Left ventricle myocardium superior (tissue), 1 donor: ENCODE data around the gene DYTN. TPM values are rescaled to one million over a fixed set of nuclear protein-coding genes. Genes with fewer than 3 reads are reported as not detected.

ENCODE experiments used
- ATAC-seq: fragments of 200-7000 bp; cut with Tn5 transposase; one replicate; pipeline ENCODE4 v1.9.1; 2020; ENCODE audit warnings: mild to moderate bottlenecking, moderate library complexity
- DNase-seq: peaks from one replicate; pipeline ENCODE4 v3.0.0-alpha.2; 2020
- intact Hi-C: fragments of 100-400 bp; cut with micrococcal nuclease; formaldehyde crosslinking; loops from one replicate; pipeline ENCODE4 v1.11.0; 2022
- total RNA-seq: library from RNA; stranded (reverse); fragmentation: NEBNext Ultra II Directional; extraction: Animal tissue kit (Norgen Biotek cat#: 25700); gene quantifications from one replicate; pipeline ENCODE4 v1.2.1, GENCODE V29; 2021
- donor health status: DM: no; HTN: yes; CAD: no; lungs with severe emphysema.

DYTN gene
- total RNA-seq, 1 donor from 2014 or later: not detected

DNA sequence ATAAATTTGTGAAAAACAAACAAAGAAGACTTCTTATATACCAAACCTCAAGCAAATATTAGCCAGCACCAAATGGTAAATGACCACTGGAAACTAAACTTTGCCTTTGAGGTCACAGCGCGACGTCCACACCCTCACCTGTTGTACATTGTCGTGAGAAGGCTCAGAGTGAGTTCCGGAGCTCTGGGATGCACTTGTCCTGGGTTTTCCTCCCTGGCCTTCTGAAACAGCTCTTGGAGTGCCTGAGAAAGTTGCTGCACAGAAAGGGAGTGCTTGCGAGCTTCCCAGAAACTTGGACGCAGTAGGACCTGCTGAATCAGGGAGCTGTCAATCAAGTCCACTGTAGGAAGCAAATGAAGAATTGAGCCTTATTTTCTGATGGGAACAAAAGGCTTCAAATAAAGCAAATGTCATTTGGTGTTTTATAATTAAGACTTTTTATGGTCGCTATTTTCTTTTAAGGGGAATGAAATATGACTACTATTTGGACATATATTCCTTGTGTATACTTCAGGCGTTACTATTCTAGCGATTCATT is 11.0 kb downstream of the DYTN start:
- DNase-seq (no peak), ATAC-seq (no peak)
- intact Hi-C loops: no loop called here

DNA sequence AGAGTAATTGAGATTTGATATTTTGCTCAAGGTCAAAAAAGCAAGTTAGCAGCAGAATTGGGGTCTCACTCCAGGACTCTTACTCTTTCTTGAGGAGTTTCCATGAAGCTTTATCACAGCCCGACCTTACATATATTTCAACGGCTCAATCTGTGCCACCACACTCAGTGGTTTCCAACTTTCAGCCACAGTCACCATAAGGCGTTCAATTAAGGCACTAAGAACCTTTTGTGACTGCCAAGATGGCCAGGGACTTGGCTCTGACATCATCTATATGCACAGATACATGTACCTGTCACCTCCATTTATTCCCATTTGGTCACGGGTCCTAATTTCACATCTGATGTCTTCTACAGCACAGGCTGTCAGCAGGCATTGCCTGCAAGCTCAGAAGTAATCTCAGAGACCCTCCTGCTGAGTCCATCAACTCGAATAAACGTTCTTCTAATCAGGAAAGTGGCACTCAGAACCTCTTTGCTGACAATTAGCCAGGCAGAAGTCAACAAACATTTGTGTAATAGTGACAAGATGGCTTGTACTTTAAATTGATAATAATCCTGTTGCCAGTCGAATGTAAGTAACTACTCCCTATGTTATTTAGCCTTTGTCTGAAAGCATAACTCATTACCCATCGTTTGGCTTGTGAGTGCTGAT is 16.1 kb downstream of the DYTN start:
- ATAC-seq: no peak
- DNase-seq: no peak
- intact Hi-C loops: no loop called here

DNA sequence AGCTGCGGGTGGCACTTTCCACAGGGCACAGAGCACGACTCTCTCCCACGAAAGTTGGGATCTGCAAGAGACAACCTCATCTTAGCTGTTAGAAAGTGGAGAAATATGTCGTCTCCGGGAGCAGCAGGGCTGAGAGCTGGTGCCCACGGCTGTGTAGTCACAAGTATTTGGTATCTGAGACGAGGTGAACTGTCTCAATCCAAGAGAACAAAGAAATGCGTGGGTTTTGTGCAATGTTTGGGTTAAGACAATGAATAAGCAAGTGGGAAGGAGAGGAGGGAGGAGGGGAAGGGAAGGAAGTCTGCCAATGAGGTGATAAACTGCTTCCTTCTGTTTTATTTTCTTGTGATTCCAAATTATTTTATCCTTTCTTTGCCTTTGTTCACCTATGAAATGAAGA is 18.0 kb downstream of the DYTN start:
- DNase-seq: no peak
- intact Hi-C loops: no loop called here
- no peak for ATAC-seq

DNA sequence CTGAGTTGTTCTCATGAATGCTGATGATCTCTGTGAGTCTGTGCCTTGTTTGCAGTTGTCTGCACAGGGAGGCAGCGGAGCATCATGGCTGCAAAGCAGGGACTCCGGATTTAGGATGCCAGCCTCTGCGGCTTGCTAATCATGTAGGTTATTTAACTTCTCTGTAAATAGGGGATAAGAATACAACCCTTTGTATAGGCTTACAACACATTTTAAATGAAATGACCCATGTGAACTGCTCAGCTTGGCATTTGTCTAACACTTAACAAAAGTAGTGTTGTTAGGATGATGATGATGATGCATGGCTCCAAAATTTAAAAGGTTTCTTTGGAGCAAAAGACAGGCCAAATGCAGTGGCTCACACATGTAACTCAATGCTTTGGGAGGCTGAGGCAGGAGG is 19.4 kb downstream of the DYTN start:
- intact Hi-C loops: loop anchor here (10.0 kb wide), 1 partner anchor 776 kb away; no protein-coding TSS in a partner anchor
- no peak for DNase-seq

DNA sequence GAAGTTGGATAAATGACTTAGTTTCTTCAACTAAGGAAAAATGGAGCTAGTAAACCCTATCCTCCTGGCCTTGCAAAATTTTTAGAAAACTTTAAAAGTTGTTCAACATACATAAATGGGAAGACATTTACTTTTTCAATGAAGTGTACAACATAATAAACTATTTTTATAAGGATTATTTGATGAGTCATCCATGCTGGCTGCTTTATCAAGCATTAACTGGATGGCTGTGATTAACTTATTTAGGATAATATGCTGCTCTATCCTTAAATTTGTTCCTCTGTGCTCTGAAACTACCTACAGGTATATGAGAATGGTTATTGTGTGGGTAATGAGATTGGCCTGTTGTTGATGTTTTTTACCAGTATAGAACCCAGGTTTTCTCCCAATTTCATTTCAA is 21.3 kb downstream of the DYTN start:
- ATAC-seq (no peak), DNase-seq (no peak)
- intact Hi-C loops: loop anchor here (10.0 kb wide), 1 partner anchor 778 kb away; no protein-coding TSS in a partner anchor

More for the DNA sequence above, 19.4 kb downstream of the DYTN start:
- ATAC-seq: no peak

DNA sequence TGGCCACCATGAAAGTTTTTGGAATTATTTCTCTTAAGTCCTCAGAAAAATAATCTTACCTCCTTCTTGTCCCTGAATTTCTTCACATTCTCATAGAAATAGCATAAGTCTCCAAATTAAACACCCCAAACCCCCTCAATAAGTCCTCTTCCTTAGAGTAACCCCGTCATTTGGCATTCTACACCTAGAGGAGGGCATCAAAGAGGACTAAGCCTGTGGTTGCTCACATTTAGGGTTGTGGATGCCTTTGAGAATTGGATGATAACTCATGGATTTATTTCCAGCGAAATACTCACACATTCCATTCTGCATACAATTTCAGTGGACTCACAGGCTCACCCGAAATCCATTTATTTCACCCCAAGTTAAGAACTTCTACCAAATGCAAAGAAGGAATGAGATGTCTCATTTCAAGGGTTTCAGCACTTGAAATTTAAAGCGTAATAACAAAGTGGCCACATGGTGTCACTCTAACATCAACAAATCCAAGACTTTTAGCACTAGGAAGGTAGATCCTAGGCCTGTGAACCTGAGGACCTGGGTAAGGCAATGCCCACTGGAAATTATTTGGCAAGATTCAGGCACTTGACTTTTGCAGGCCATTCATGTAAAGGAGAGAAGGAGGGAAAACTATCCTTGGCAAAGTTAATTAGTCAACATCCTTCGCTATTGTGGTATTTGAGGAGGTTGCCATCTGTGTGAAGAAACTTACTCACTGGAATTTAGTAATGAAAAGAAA is 24.6 kb downstream of the DYTN start:
- no peak for DNase-seq
- peak; percentile 37 for ATAC-seq
- intact Hi-C loops: loop anchor here (5.0 to 10.0 kb wide), 2 partner anchors 89 to 781 kb away; no protein-coding TSS in a partner anchor

DNA sequence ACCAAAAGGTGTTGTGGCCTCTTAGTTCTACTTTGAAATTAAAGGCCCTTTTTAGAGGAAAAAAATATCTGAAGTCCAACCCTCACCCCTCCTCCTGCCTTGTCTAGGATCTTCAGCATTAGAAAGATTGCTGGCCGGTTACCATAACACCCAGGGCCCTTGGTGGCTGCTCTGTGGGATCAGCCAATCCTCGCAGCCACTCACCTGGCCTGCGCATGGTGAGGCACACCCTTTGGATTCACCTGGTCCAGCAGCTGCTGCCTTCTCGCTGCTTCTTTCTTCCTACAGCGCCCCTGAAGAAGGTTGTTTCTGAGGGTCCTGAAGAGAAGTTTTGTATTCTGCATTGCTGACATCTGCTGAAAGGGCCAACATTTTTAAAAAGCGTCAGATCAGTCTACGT is 25.2 kb downstream of the DYTN start:
- ATAC-seq (no peak), DNase-seq (no peak)
- intact Hi-C loops: loop anchor here (5.0 to 10.0 kb wide), 2 partner anchors 89 to 782 kb away; no protein-coding TSS in a partner anchor

DNA sequence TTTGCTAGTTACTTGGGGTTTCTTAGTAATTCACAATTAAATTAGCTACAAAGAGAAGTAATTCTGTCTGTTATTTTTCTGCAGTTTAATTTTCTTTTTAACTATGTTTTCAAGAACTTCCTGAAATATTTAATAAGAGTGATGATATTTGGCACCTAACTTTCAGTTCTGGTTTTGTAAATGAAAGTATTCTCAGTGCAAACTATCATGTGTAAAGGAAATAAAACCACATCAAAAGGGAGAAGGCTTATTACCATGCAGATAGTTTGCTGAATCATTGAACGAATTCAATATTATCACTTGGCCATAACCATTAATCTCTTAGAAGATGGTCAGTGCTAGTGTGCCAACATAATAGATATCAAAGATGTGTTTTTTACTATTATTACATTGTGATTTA is 29.2 kb downstream of the DYTN start:
- ATAC-seq: no peak
- intact Hi-C loops: no loop called here
- DNase-seq: no peak

DNA sequence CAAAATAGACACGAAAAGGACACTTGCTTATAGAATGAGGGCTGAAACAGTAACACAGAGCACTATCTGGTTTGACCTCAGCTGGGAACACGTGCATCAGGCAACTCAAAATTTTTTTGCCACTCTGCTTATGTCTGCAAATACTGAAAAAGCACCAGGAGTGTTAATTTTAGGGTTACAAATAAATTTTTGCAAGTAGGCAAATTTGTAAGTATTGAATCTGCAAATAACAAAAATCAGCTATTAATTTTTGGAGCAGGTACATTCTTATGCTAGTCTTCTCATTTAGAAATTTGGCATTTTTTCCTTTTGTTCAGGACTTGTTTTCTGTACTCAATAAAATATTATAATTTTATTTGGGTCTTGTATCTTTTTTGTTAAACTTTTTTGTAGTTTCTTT is 29.7 kb downstream of the DYTN start:
- no peak for ATAC-seq
- no peak for DNase-seq
- intact Hi-C loops: no loop called here

DNA sequence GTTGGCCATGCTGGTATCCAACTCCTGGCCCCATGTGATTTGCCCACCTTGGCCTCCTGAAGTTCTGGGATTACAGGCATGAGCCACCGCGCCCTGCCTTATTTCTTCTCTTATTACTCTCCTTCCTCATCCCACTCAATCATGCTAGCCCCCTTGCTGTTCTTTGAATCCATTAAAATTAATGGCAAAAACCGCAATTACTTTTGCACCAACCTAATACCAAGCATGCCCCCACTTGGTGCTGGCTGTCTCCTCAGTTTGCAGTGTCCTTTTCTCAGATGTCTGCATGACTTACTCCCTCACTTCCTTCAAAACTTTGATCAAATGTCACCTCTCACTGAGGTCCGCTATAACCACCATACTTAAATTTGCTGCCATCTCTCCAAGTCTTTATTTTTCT is 34.6 kb downstream of the DYTN start:
- intact Hi-C loops: no loop called here
- ATAC-seq: no peak
- no peak for DNase-seq

DNA sequence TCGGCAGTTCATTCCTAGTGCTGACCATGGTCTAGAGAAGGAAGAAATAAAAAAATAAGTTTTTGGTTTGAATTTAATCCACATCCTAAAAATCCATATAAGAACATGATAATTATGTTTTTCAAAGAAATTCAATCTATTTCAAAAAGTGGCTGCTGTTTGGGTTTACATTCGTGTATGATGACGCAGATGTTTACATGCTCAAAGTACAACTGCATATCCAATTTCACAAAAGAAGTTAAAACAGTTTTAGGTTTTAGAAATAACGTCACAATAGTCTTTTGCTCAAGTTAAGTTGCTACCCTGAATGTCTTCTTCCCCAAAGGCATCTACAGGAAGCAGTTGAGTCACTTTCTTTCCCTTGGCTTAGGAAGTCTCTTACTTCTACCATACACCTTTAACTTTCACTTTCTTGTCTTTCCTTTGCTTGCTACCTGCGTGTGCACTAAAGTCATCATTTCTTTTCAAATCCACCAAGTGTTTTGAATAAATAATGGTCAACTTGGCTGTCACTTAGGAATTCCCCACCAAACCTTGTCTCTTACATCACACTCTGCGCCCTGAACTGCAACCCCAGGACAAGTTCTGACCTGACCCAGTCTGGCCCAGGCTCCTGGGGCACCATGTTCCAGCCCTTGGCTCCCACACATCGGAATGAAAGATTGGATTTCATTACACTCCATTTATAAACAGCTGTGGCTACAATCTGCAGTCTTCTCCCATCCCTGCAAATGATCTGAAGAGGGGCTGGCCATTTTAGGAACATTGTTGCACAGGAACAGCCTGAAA is 47.5 kb downstream of the DYTN start:
- ATAC-seq (no peak), DNase-seq (no peak)
- intact Hi-C loops: no loop called here

DNA sequence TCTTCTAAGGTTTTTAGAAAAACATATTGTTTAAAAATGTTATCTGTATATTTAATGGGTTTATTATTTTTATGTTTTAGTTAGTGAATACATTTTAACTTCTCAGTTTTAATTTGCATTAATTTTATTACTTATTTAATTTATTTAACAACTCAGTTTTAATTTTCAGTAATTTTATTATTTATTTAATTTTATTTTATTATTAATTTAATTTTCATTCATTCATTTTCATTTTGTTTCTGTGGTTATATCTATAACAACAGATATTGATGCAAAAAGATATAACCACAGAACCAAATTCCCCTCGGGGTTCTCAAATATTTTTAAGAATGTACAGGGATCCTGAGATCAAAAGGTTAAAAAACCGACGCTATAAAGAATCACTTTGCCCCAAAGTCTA is 52.9 kb downstream of the DYTN start:
- intact Hi-C loops: no loop called here
- DNase-seq: no peak
- ATAC-seq: no peak

DNA sequence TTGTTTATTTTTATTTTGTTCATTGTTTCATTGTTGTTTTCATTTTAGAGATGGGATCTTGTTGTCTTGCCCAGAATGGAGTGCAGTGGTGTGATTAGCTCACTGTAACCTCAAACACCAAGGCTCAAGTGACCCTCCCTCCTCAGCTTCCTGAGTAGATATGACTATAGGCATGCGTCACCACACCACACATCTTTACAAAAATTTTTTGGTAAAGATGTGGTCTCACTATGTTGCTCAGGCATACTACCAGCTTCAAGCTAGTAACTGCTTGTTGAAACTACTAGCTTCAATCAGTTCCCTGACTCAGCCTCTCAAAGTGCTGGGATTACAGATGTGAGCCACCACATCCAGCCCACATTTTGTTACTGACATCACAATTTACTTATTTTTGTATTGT is 61.1 kb downstream of the DYTN start:
- no peak for ATAC-seq
- intact Hi-C loops: no loop called here
- no peak for DNase-seq

DNA sequence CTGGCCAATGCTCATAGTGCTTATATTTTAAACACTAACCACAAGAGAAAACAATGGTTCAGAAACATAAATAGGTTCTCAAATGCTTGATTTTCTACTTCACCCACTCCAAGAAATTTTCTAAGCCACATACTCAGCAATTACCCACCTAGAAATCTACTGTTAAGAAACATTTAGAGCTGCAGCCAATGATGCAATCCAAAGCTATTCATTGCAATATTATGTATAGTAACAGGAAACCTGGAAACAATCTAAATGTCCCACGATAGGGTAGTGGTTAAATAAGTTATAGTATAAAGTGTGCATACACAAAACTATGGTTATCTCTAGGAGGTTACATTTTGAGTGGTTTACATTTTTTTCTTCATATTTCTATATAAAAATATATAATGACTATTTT is 70.2 kb downstream of the DYTN start:
- ATAC-seq: no peak
- intact Hi-C loops: no loop called here
- no peak for DNase-seq

DNA sequence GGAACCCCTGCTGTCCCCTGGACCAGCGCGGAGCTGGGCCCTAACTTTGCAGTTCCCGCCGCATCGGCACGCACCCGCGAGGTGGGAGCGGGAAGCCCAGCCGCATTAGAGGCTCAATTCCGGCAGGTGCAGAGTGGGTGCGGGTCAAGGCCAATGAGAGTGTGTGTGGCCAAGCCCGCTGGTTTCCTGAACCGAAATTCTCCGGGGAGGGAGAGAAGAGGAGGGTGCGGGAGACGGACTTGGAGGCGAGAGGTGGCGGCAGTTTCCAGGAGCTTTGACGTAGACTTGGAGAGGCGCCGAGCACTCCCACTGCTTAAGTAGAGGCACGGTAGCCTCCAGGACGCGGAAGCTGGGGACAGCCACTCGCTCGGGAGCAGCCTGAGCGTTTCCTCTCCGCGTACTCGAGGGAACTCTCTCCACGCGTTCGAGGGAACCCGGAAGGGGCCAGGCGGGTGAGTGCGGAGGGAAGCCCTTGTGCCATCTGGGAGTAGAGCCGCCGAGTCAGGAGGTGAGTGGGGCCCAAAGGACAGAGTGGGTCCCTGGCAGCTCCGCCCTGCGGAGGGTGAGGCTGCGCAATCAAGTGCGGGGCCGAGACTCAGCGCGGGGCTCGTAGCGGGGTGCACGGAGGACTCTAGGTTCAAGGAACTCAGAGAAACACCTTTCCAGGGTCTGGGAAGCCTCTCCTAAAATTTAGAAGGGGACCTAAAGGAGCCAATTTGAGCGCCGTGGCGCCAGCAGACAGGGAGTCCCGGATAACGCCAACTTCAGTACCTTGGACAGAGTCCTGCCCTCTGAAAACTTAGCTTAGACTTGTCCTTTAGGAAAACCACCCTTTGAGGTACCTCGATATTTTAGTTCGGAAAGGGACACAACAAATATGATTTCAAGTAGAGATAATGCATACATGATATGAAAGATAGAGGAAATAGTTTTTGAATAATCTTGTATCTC is 75.8 kb downstream of the DYTN start, which contains the start of gene FAM237A:
FAM237A (plus strand) TSS at position 413 of the 951 bp plus-strand sequence. CDS start 1,750 bp downstream, outside the sequence.
- intact Hi-C loops: no loop called here
- DNase-seq (peak; percentile 29), ATAC-seq (peak; percentile 52)

DNA sequence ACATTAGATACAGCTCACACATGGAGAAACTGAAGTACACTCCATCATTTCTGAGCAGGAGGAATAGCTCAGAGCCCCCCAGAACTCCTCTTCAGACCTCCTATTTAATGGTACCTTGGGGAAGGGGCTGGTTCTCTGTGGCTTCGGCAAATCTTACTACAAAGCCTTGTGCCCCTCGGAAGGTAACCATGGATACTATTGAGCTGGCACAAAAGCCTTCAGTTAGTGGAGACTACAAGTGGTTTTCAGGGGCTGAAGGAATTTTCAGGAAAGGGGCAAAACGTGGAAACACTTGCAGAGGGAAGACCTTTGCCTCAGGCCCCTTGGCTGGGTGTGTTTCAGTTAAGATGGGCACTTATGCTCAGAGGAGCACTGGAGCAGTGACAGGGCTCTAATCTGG is 77.0 kb downstream of the DYTN start:
- ATAC-seq: no peak
- intact Hi-C loops: no loop called here
- no peak for DNase-seq

DNA sequence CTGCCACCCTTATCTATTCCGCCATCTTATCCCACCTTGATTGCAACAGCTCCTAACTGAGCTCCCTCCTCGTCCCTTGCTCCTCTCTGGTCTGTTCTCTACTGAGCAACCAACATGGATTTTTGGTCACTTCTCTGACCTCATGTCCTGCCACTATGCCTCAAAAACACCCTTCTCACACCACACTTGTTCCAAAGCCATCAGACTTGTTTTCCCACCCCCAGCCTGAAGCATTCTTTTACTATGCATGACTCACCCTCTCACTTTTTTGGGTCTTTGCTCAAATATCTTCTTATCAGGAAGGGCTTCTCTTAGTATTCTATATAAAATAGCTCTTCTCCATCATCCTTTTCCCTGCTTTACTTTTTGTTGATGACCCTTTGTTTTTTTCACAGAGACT is 78.6 kb downstream of the DYTN start:
- intact Hi-C loops: no loop called here
- DNase-seq (no peak), ATAC-seq (no peak)

DNA sequence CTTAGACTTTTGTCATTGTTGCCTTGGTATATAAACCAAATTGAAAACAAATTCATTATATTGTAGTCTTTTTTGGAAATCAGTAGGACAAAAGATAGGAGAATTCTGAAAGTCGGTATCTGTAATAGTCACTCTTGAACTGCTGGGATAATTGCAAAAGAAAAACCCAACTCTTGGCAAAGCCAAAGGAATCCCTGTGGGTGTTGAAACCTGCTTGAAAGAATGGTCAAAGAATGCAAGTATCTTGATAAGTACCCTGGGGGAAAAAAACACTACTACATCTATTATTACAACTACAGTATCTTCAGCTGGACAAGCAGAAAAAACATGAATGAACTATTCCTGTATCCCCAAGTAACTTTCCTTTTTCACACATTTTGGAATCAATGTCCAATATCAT is 83.2 kb downstream of the DYTN start:
- intact Hi-C loops: no loop called here
- no peak for DNase-seq
- ATAC-seq: no peak

DNA sequence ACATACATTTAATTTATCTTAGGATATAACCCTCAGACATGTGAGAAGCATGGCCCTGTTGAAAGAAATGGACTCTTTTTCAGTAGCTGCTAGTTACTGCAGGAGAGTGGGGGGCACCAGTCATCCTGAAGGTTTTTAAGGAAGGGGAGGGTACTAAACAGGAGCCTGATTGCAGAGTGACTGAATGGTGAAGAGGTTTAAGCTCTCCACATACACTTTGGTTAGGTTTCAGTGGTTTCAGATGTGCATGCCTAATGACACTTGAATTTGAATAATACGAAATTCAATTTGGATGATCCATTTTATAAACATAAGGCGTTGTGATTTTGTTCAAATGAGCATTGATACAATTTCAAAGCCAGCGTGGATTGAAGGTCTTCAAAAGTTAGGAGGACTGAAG is 86.9 kb downstream of the DYTN start:
- ATAC-seq (no peak), DNase-seq (no peak)
- intact Hi-C loops: no loop called here
